GM21515 (cell line): ENCODE measurements around the gene NOXO1.
"Not testable (repeated sequence)": the region's sequence is repeated elsewhere in the genome, so short reads cannot be mapped to it uniquely, and the experiment has no call there.

Experiments
- ATAC-seq: cut with Tn5 transposase; IDR thresholded peaks from one replicate; pipeline ENCODE4 v1.9.1; 2021; ENCODE audit not compliant: unreplicated experiment

The NOXO1 gene

GRCh38 chr16:1942810-1943726, 38.2 kb downstream of the NOXO1 start, which contains the start of gene MSRB1:
Gene MSRB1 (minus strand): TSS chr16:1943199. CDS start chr16:1943156, 43 bp downstream.
- peak; percentile 84 for ATAC-seq

- ATAC-seq: no peak
These were observed 39.0 kb downstream of the NOXO1 start for GRCh38 chr16:1942047-1942809.

GRCh38 chr16:1941162-1942046, 39.9 kb downstream of the NOXO1 start:
- ATAC-seq: no peak

GRCh38 chr16:1940273-1941161, 40.8 kb downstream of the NOXO1 start:
- no peak for ATAC-seq

GRCh38 chr16:1939833-1940232, 41.4 kb downstream of the NOXO1 start:
- not testable (repeated sequence) for ATAC-seq

GRCh38 chr16:1938910-1939309, 42.4 kb downstream of the NOXO1 start:
- no peak for ATAC-seq

GRCh38 chr16:1938316-1938715, 43.0 kb downstream of the NOXO1 start:
- no peak for ATAC-seq

GRCh38 chr16:1936945-1937479, 44.3 kb downstream of the NOXO1 start:
- no peak for ATAC-seq

- no peak for ATAC-seq
These were observed 48.1 kb downstream of the NOXO1 start for GRCh38 chr16:1933097-1933661.

GRCh38 chr16:1932050-1933028, 48.9 kb downstream of the NOXO1 start:
- ATAC-seq: no peak

- no peak for ATAC-seq
These were observed 50.9 kb downstream of the NOXO1 start for GRCh38 chr16:1930338-1930720.

GRCh38 chr16:1929578-1930337, 51.5 kb downstream of the NOXO1 start:
- peak; percentile 81 for ATAC-seq

GRCh38 chr16:1929105-1929504, 52.2 kb downstream of the NOXO1 start:
- ATAC-seq: peak; percentile 11
